ENCODE data around the gene DMRTC2. TPM values are rescaled to one million over a fixed set of nuclear protein-coding genes. Genes with fewer than 3 reads are reported as not detected.

The DMRTC2 gene
- total RNA-seq, 1 donor from 2014 or later: not detected

- no peak for FAIRE-seq
- no peak overlapping the region for H3K4me3 ChIP-seq (ENCODE audit: insufficient read depth, low read depth, low read length)
- no peak for DNase-seq (ENCODE audit: low read depth)
Observed at GRCh38 chr19:41799444-41800000, 45.3 kb upstream of the DMRTC2 start.

DNA sequence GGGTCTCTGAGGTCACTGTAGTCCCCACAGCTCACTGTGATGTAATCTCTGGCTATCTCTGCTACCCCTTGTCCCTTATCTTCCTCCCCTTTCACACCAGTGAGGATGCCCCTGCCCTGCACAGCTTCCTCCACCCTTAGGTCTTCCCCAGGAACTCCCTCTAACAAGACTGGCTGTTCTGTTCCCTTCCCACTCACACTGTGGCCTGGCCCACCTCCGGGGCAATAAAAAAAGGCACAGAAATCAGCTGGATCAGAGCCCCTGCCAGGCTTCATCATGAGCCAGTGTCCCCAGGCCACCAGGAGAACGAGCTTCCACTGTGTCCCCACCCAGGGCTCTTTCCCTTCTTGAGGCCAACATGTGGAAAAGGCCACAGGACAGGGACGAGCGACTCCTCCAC is 43.8 kb upstream of the DMRTC2 start:
- Mint-ChIP-seq H3K4me3 (ENCODE audit: unreplicated experiment) (no peak overlapping the region), H3K27me3 (ENCODE audit: low read depth, unreplicated experiment) (peaks cover 47% of the 10 kb centered on the region), H3K27ac (ENCODE audit: unreplicated experiment) (no peak overlapping the region), H3K9me3 (ENCODE audit: unreplicated experiment) (peaks cover 3% of the 10 kb centered on the region), H3K36me3 (ENCODE audit: low read depth, unreplicated experiment) (no peaks in the 10 kb centered on the region), H3K4me1 (ENCODE audit: low read depth, unreplicated experiment) (no peaks in the 10 kb centered on the region)
- Histone ChIP-seq H3K4me1 (ENCODE audit: insufficient read depth, low read length) (no peaks in the 10 kb centered on the region), H3K4me2 (ENCODE audit: low read length) (no peak overlapping the region), H2AFZ (ENCODE audit: low read depth, low read length) (no peak overlapping the region), H3K9ac (ENCODE audit: low read length) (no peak overlapping the region), H3K36me3 (ENCODE audit: insufficient read depth, low read length) (no peaks in the 10 kb centered on the region), H3K27me3 (ENCODE audit: insufficient read depth, low read length) (no peaks in the 10 kb centered on the region), H3K79me2 (ENCODE audit: insufficient read depth, low read length) (no peaks in the 10 kb centered on the region), H4K20me1 (ENCODE audit: insufficient read depth, low read length) (no peaks in the 10 kb centered on the region), H3K27ac (ENCODE audit: low read depth, low read length) (no peak overlapping the region), H3K9me3 (ENCODE audit: insufficient read depth, low read depth, low read length) (no peaks in the 10 kb centered on the region), H3K4me3 (ENCODE audit: insufficient read depth, low read depth, low read length) (no peak overlapping the region)
- FAIRE-seq (no peak), DNase-seq (ENCODE audit: low read depth) (no peak)
- TF ChIP-seq, protein P1, sequence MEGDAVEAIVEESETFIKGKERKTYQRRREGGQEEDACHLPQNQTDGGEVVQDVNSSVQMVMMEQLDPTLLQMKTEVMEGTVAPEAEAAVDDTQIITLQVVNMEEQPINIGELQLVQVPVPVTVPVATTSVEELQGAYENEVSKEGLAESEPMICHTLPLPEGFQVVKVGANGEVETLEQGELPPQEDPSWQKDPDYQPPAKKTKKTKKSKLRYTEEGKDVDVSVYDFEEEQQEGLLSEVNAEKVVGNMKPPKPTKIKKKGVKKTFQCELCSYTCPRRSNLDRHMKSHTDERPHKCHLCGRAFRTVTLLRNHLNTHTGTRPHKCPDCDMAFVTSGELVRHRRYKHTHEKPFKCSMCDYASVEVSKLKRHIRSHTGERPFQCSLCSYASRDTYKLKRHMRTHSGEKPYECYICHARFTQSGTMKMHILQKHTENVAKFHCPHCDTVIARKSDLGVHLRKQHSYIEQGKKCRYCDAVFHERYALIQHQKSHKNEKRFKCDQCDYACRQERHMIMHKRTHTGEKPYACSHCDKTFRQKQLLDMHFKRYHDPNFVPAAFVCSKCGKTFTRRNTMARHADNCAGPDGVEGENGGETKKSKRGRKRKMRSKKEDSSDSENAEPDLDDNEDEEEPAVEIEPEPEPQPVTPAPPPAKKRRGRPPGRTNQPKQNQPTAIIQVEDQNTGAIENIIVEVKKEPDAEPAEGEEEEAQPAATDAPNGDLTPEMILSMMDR (IDR thresholded peaks at IDR 0.05; ENCODE audit: insufficient read depth, low read depth, low read length): no peak
- TF ChIP-seq EZH2 (IDR thresholded peaks at IDR 0.05; ENCODE audit: insufficient read depth, low read length): no peak

More at GRCh38 chr19:41799444-41800000, 45.3 kb upstream of the DMRTC2 start:
- no peaks in the 10 kb centered on the region for H3K36me3 Mint-ChIP-seq (ENCODE audit: low read depth, unreplicated experiment)
- Histone ChIP-seq H3K4me1 (ENCODE audit: insufficient read depth, low read length) (no peaks in the 10 kb centered on the region), H2AFZ (ENCODE audit: low read depth, low read length) (no peak overlapping the region), H4K20me1 (ENCODE audit: insufficient read depth, low read length) (no peaks in the 10 kb centered on the region), H3K27ac (ENCODE audit: low read depth, low read length) (no peak overlapping the region), H3K9ac (ENCODE audit: low read length) (no peak overlapping the region), H3K4me2 (ENCODE audit: low read length) (no peak overlapping the region), H3K27me3 (ENCODE audit: insufficient read depth, low read length) (no peaks in the 10 kb centered on the region), H3K79me2 (ENCODE audit: insufficient read depth, low read length) (no peaks in the 10 kb centered on the region), H3K9me3 (ENCODE audit: insufficient read depth, low read depth, low read length) (no peaks in the 10 kb centered on the region), H3K36me3 (ENCODE audit: insufficient read depth, low read length) (no peaks in the 10 kb centered on the region)
- no peak overlapping the region for H3K27ac Mint-ChIP-seq (ENCODE audit: unreplicated experiment)
- H3K9me3 Mint-ChIP-seq (ENCODE audit: unreplicated experiment): peaks cover 3% of the 10 kb centered on the region
- H3K4me1 Mint-ChIP-seq (ENCODE audit: low read depth, unreplicated experiment): no peaks in the 10 kb centered on the region
- no peak for TF ChIP-seq EZH2 (IDR thresholded peaks at IDR 0.05; ENCODE audit: insufficient read depth, low read length)
- no peak overlapping the region for H3K4me3 Mint-ChIP-seq (ENCODE audit: unreplicated experiment)
- H3K27me3 Mint-ChIP-seq (ENCODE audit: low read depth, unreplicated experiment): peaks cover 46% of the 10 kb centered on the region

DNA sequence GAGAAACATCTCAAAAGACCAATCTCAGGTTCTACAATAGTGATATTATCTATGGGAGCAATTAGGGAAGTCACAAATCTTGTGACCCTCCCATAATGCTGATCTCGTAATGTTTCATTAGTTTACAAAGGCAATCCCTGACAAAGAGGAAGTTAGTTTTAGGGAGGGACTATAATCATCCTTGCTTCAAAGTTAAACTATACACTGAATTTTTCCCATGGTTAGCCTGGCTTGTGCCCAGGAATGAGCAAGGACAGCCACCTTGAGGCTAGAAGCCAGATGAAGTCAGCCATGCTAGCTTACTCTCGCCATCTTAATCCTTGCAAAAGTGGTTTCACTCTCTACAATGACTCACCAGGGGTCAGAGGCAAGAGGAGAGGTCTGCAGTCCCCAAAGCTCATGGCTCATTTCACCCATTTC is 43.0 kb upstream of the DMRTC2 start:
- H3K36me3 ChIP-seq (ENCODE audit: insufficient read depth, low read length): no peaks in the 10 kb centered on the region
- H3K4me1 Mint-ChIP-seq (ENCODE audit: low read depth, unreplicated experiment): no peaks in the 10 kb centered on the region
- no peak overlapping the region for H3K4me3 Mint-ChIP-seq (ENCODE audit: unreplicated experiment)
- no peak overlapping the region for H3K9ac ChIP-seq (ENCODE audit: low read length)
- H3K9me3 Mint-ChIP-seq (ENCODE audit: unreplicated experiment): peaks cover 3% of the 10 kb centered on the region
- H3K27me3 Mint-ChIP-seq (ENCODE audit: low read depth, unreplicated experiment): peaks cover 45% of the 10 kb centered on the region
- no peaks in the 10 kb centered on the region for H3K9me3 ChIP-seq (ENCODE audit: insufficient read depth, low read depth, low read length)
- H3K4me1 ChIP-seq (ENCODE audit: insufficient read depth, low read length): no peaks in the 10 kb centered on the region
- no peak overlapping the region for H3K4me3 ChIP-seq (ENCODE audit: insufficient read depth, low read depth, low read length)
- no peak overlapping the region for H3K4me2 ChIP-seq (ENCODE audit: low read length)
- H4K20me1 ChIP-seq (ENCODE audit: insufficient read depth, low read length): no peaks in the 10 kb centered on the region
- no peaks in the 10 kb centered on the region for H3K27me3 ChIP-seq (ENCODE audit: insufficient read depth, low read length)
- H3K79me2 ChIP-seq (ENCODE audit: insufficient read depth, low read length): no peaks in the 10 kb centered on the region
- FAIRE-seq (no peak), DNase-seq (ENCODE audit: low read depth) (no peak)
- no peak overlapping the region for H2AFZ ChIP-seq (ENCODE audit: low read depth, low read length)
- no peaks in the 10 kb centered on the region for H3K36me3 Mint-ChIP-seq (ENCODE audit: low read depth, unreplicated experiment)
- no peak overlapping the region for H3K27ac ChIP-seq (ENCODE audit: low read depth, low read length)
- no peak overlapping the region for H3K27ac Mint-ChIP-seq (ENCODE audit: unreplicated experiment)
- no peak for TF ChIP-seq EZH2 (IDR thresholded peaks at IDR 0.05; ENCODE audit: insufficient read depth, low read length)
- TF ChIP-seq, protein P1 (IDR thresholded peaks at IDR 0.05; ENCODE audit: insufficient read depth, low read depth, low read length): no peak
